BE2C (cell line): Measurements from ENCODE around the gene ACAD10.

ENCODE experiments used
- DNase-seq: peaks from one replicate; pipeline ENCODE4 v3.0.0-alpha.2; 2020
- H3K27me3 ChIP-seq: fragments of 250-450 bp; sonication (Bioruptor Pico); 2 replicates; pipeline ENCODE4 v1.5.1; 2020; ENCODE audit warnings: mild to moderate bottlenecking
- H3K36me3 ChIP-seq: fragments of 250-450 bp; sonication (Bioruptor Pico); 2 replicates; pipeline ENCODE4 v1.5.1; 2020; ENCODE audit warnings: mild to moderate bottlenecking
- H3K4me1 ChIP-seq: fragments of 250-450 bp; sonication (Bioruptor Pico); 2 replicates; pipeline ENCODE4 v1.5.1; 2020
- H3K4me3 ChIP-seq: 2 replicates; pipeline ENCODE4 v1.5.1; 2011; ENCODE audit warnings: low read depth, low read length
- H3K9me3 ChIP-seq: fragments of 250-450 bp; sonication (Bioruptor Pico); 2 replicates; pipeline ENCODE4 v1.5.1; 2020
- TF ChIP-seq, protein P1 (sequence below): IDR thresholded peaks from 2 replicates; pipeline ENCODE4 v1.5.1; 2012; ENCODE audit warnings: mild to moderate bottlenecking, low read depth, low read length

Gene ACAD10

DNA sequence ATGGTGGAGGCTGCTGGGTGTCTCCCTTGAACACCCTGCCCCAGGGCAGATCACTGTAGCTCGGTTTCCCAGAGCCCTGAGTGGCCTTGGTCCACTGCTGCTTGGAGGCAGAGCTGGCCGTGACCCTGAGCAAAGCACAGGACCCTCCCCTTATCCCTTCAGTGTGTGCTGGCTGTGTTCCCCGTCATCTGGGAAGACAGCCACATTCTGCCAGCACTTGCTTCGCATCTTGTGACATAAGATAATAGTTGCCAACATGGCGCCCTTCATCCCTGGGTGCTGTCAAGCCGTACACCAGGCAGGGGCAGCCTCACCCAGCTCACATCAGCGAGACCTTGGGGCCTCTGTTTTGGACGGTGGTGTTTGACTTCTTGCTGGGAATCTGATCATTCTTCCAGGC, 68.8 kb downstream of the ACAD10 start:
- H3K9me3 ChIP-seq: no peaks in the 10 kb centered on the region
- DNase-seq: no peak
- TF ChIP-seq, protein P1, sequence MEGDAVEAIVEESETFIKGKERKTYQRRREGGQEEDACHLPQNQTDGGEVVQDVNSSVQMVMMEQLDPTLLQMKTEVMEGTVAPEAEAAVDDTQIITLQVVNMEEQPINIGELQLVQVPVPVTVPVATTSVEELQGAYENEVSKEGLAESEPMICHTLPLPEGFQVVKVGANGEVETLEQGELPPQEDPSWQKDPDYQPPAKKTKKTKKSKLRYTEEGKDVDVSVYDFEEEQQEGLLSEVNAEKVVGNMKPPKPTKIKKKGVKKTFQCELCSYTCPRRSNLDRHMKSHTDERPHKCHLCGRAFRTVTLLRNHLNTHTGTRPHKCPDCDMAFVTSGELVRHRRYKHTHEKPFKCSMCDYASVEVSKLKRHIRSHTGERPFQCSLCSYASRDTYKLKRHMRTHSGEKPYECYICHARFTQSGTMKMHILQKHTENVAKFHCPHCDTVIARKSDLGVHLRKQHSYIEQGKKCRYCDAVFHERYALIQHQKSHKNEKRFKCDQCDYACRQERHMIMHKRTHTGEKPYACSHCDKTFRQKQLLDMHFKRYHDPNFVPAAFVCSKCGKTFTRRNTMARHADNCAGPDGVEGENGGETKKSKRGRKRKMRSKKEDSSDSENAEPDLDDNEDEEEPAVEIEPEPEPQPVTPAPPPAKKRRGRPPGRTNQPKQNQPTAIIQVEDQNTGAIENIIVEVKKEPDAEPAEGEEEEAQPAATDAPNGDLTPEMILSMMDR: no peak
- H3K27me3 ChIP-seq: no peaks in the 10 kb centered on the region
- no peak overlapping the region for H3K4me3 ChIP-seq
- no peaks in the 10 kb centered on the region for H3K36me3 ChIP-seq
- peaks cover 4% of the 10 kb centered on the region; the same call in 1 of the 2 replicates for H3K4me1 ChIP-seq

DNA sequence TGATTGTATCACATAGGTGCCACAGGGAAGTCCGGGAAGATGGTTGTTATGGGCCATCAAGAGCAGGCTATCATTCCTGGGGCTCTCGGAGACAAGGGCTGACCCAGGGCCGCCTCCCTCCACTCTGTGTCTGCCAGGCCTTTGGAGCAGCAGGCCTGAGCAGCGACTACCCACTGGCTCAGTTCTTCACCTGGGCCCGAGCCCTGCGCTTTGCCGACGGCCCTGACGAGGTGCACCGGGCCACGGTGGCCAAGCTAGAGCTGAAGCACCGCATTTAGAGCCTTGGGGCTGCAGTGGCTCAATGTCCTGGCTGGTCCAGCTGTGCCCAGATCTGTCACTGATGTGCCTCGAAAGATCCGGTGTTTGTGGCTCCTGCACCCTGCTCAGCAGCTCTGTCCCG, 70.3 kb downstream of the ACAD10 start:
- Histone ChIP-seq H3K36me3 (no peaks in the 10 kb centered on the region), H3K4me3 (no peak overlapping the region), H3K4me1 (peaks cover 4% of the 10 kb centered on the region; the same call in 1 of the 2 replicates), H3K27me3 (no peaks in the 10 kb centered on the region), H3K9me3 (no peaks in the 10 kb centered on the region)
- TF ChIP-seq, protein P1: no peak
- no peak for DNase-seq

DNA sequence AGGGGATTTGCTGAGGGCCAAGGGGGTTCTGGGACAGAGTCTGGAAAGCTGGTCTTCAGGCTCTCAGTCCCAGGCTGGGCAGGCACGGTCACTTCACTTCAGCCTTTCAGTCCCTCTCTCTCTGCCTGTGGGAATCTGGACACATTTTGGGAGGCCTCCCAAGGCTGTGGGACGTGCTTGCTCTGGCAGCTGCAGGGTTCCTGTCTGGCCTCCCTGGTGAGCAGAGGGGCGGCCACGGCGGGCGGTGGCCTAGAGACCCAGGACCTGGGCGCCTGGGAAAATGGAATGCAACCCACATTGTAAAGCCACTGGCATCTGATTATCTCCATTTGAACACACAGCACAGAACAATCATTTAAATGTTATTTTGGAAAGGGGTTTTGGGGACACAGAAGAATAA, 70.8 kb downstream of the ACAD10 start:
- TF ChIP-seq, protein P1: no peak
- Histone ChIP-seq H3K9me3 (no peaks in the 10 kb centered on the region), H3K36me3 (no peaks in the 10 kb centered on the region), H3K27me3 (no peaks in the 10 kb centered on the region), H3K4me3 (no peak overlapping the region), H3K4me1 (peaks cover 4% of the 10 kb centered on the region; the same call in 1 of the 2 replicates)
- DNase-seq: no peak

DNA sequence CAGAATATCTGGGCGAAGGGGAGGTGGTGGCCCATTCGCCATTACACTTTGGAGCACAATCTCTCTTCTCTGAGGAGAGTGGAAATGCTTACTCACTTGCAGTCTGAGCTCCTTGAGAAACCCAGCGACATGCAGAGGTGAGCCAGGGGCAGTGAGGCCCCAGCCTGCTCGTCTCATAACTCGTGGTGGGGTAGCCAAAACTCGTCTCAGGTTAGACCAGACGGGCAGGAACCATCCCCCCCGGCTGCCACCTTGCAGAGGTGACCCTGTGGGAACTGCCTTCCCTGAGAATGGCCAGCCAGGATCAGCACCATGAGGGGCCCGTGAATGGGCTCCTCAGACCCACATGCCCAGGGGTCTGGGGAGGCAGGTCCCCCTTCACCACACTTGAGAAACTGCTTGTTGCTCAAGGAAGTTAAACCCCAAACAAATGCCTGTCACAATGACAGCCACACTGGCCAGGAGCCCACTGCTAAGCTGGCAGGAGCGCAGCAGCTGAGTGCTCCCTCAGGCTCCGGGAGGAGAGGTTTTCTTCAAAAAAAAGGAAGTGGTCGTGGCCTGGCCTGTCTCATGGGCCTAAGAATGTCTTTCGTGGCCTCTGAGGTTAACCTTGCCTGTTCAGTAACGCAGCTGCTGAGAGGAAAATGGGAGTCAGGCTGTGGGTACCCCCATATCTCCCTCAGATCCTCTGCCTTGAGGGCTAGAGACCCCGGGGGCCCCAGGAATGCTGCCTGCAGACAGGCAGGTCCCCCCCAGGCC, 71.7 kb downstream of the ACAD10 start:
- no peak overlapping the region for H3K4me3 ChIP-seq
- TF ChIP-seq, protein P1: no peak
- H3K4me1 ChIP-seq: peaks cover 4% of the 10 kb centered on the region; the same call in 1 of the 2 replicates
- H3K36me3 ChIP-seq: no peaks in the 10 kb centered on the region
- no peak for DNase-seq
- H3K9me3 ChIP-seq: no peaks in the 10 kb centered on the region
- no peaks in the 10 kb centered on the region for H3K27me3 ChIP-seq

DNA sequence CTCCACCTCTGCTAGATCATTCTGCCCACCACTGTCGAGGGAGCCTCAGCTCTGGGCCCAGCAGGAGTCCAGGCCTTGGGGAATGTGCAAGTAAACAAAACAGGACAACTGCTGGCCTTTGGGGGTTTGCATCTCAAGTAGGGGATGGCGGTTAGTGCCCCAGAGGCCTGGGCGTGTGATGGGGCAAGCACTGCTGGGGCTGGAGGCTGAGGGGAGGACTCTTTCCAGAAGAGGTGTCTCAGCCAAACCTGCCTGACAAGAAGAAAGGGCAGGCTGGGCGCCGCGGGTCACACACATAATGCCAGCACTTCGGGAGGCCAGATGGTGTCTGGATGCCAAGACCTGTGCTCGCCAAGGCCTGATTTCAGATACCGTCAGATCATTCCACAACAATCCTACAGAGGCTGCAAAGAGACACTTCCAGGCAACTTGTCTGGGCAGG, 72.3 kb downstream of the ACAD10 start:
- Histone ChIP-seq H3K4me1 (peaks cover 4% of the 10 kb centered on the region; the same call in 1 of the 2 replicates), H3K9me3 (no peaks in the 10 kb centered on the region), H3K27me3 (no peaks in the 10 kb centered on the region), H3K36me3 (no peaks in the 10 kb centered on the region), H3K4me3 (no peak overlapping the region)
- TF ChIP-seq, protein P1: no peak
- DNase-seq: no peak

DNA sequence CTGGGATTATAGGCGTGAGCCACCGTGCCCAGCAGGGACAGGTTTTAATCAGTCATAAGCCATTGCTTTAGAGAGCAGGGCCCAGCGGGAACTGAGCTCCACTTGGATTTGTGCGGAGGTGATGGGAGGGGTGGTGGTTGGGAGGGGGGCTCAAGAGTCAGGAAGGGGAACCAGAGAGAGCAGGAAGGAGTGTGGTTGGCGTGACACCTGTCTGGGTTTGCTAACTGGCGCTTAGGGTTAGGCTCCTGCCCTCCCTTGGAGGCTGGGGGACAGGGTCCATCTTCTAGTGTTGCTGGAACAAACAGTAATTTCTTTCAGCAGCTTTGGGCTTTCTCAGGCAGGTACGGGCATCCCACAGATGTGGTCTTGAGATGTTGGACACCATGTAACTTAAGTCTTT, 73.4 kb downstream of the ACAD10 start:
- H3K4me1 ChIP-seq: no peaks in the 10 kb centered on the region

More for the DNA sequence above, 73.4 kb downstream of the ACAD10 start:
- Histone ChIP-seq H3K27me3 (no peaks in the 10 kb centered on the region), H3K36me3 (no peaks in the 10 kb centered on the region), H3K4me3 (no peak overlapping the region), H3K9me3 (no peaks in the 10 kb centered on the region)
- TF ChIP-seq, protein P1: no peak
- DNase-seq: no peak
